Transverse colon (tissue), 4 donors: ENCODE measurements around the gene ENOX1.

Experiments used
- EP300 ChIP-seq: sonication (generic); formaldehyde crosslinking; IDR thresholded peaks from one replicate; pipeline ENCODE4 v1.6.1; 2017; ENCODE audit warnings: antibody characterized with exemption, low read depth
- POLR2A ChIP-seq: fragments of 450-650 bp; IDR thresholded peaks from one replicate; pipeline ENCODE4 v1.6.1; 2016; ENCODE audit warnings: antibody characterized with exemption, mild to moderate bottlenecking, moderate library complexity
- POLR2AphosphoS5 ChIP-seq, 3 donors: sonication (generic); formaldehyde crosslinking; IDR thresholded peaks; one replicate each; pipeline ENCODE4 v1.6.1; 2016; ENCODE audit warnings: antibody characterized with exemption in 3 of 3
- TF ChIP-seq, protein P1 (sequence below), 5 experiments: fragments of 200-600 bp in 3 of 5; fragments of 450-650 bp in 2 of 5; sonication (generic) in 3 of 5; IDR thresholded peaks; 1 replicate in 2 of 5; 2 replicates in 3 of 5; pipeline ENCODE4 v1.5.1; 2016 to 2017; ENCODE audit warnings: antibody characterized with exemption in 5 of 5, inconsistent platforms in 3 of 5, mild to moderate bottlenecking in 2 of 5, moderate library complexity in 1 of 5

DNA sequence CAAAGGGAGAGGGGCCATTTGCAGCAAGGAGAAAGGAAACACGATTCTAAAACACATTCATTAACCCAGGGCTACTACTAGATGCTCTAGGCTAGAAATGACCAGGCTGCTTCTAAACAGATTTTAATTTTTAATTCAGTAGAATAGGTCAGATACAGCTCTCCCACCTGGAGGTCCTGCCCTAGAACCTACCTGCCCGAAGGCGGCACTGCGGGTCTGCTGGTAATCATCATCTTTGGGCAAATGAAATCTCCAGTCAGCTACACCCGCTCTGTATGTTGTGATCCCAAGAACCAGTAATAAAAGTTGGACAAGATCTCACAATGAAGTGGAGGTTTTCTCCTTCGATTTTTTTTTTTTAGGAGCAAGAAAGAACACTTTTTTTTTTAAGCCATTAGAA, 345.3 kb downstream of the ENOX1 start:
- TF ChIP-seq, protein P1, sequence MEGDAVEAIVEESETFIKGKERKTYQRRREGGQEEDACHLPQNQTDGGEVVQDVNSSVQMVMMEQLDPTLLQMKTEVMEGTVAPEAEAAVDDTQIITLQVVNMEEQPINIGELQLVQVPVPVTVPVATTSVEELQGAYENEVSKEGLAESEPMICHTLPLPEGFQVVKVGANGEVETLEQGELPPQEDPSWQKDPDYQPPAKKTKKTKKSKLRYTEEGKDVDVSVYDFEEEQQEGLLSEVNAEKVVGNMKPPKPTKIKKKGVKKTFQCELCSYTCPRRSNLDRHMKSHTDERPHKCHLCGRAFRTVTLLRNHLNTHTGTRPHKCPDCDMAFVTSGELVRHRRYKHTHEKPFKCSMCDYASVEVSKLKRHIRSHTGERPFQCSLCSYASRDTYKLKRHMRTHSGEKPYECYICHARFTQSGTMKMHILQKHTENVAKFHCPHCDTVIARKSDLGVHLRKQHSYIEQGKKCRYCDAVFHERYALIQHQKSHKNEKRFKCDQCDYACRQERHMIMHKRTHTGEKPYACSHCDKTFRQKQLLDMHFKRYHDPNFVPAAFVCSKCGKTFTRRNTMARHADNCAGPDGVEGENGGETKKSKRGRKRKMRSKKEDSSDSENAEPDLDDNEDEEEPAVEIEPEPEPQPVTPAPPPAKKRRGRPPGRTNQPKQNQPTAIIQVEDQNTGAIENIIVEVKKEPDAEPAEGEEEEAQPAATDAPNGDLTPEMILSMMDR (IDR thresholded peaks at IDR 0.05), result no peak
- TF ChIP-seq POLR2AphosphoS5 (IDR thresholded peaks at IDR 0.05), result no peak
- no peak for TF ChIP-seq POLR2A
- no peak for TF ChIP-seq EP300
